Mesenchymal stem cell (in vitro differentiated cells and primary cell): ENCODE data around the gene ASB13.

Source experiments
- DNase-seq: peaks from one replicate; pipeline ENCODE4 v3.0.0-alpha.2; 2013
- H2AFZ ChIP-seq: one replicate; pipeline ENCODE4 v1.6.1; 2013; ENCODE audit warnings: low read depth, mild to moderate bottlenecking, control low read depth, inconsistent platforms, low read length, moderate library complexity
- H2AK5ac ChIP-seq: 2 replicates; pipeline ENCODE4 v1.6.1; 2013; ENCODE audit warnings: low read length, moderate library complexity, mild to moderate bottlenecking, inconsistent platforms; ENCODE audit not compliant: severe bottlenecking
- H2BK120ac ChIP-seq: one replicate; pipeline ENCODE4 v1.6.1; 2013; ENCODE audit warnings: low read depth, mild to moderate bottlenecking, inconsistent platforms, low read length, moderate library complexity
- H2BK12ac ChIP-seq, 2 experiments: one replicate each; pipeline ENCODE4 v1.6.1; 2013; ENCODE audit warnings: inconsistent platforms in 2 of 2, low read length in 2 of 2, mild to moderate bottlenecking in 2 of 2, moderate library complexity in 2 of 2, control low read depth in 1 of 2
- H2BK15ac ChIP-seq: one replicate; pipeline ENCODE4 v1.6.1; 2013; ENCODE audit warnings: mild to moderate bottlenecking, low read depth, inconsistent platforms; ENCODE audit not compliant: poor library complexity, severe bottlenecking
- H2BK5ac ChIP-seq: 2 replicates; pipeline ENCODE4 v1.6.1; 2013; ENCODE audit warnings: low read depth, mild to moderate bottlenecking, low read length, control low read depth, inconsistent platforms; ENCODE audit not compliant: poor library complexity, severe bottlenecking
- H3K14ac ChIP-seq, 2 experiments: one replicate each; pipeline ENCODE4 v1.6.1; 2013; ENCODE audit warnings: inconsistent platforms in 2 of 2, low read length in 2 of 2, control low read depth in 1 of 2, mild to moderate bottlenecking in 1 of 2, moderate library complexity in 1 of 2
- H3K18ac ChIP-seq, 2 experiments: one replicate each; pipeline ENCODE4 v1.6.1; 2013; ENCODE audit warnings: inconsistent platforms in 2 of 2, low read length in 2 of 2, control low read depth in 1 of 2, low read depth in 1 of 2, mild to moderate bottlenecking in 1 of 2
- H3K23ac ChIP-seq, 2 experiments: one replicate each; pipeline ENCODE4 v1.6.1; 2013; ENCODE audit warnings: inconsistent platforms in 2 of 2, low read length in 2 of 2, mild to moderate bottlenecking in 2 of 2, moderate library complexity in 2 of 2, control low read depth in 1 of 2
- H3K27ac ChIP-seq: 2 replicates; pipeline ENCODE4 v1.5.1; 2013; ENCODE audit warnings: mild to moderate bottlenecking, moderate library complexity, low read length, control low read depth, inconsistent platforms; ENCODE audit not compliant: poor library complexity, severe bottlenecking
- H3K27me3 ChIP-seq, 2 experiments: 2 replicates each; pipeline versions ENCODE4 v1.6.1 to v1.7.0; 2013; ENCODE audit warnings: low read length in 2 of 2, mild to moderate bottlenecking in 2 of 2, moderate library complexity in 2 of 2, control low read depth in 1 of 2, inconsistent platforms in 1 of 2; ENCODE audit not compliant: control insufficient read depth in 1 of 2, insufficient read depth in 1 of 2
- H3K36me3 ChIP-seq, 2 experiments: 2 replicates each; pipeline versions ENCODE4 v1.6.1 to v1.7.0; 2013; ENCODE audit warnings: low read length in 2 of 2, control low read depth in 1 of 2, inconsistent platforms in 1 of 2, low read depth in 1 of 2, mild to moderate bottlenecking in 1 of 2; ENCODE audit not compliant: insufficient read depth in 2 of 2, control insufficient read depth in 1 of 2
- H3K4ac ChIP-seq, 2 experiments: one replicate each; pipeline ENCODE4 v1.6.1; 2013; ENCODE audit warnings: inconsistent platforms in 2 of 2, low read length in 2 of 2, mild to moderate bottlenecking in 2 of 2, moderate library complexity in 2 of 2, control low read depth in 1 of 2, low read depth in 1 of 2
- H3K4me1 ChIP-seq: 2 replicates; pipeline ENCODE4 v1.6.1; 2013; ENCODE audit warnings: low read depth, low read length, control low read depth; ENCODE audit not compliant: control insufficient read depth, insufficient read depth
- H3K4me2 ChIP-seq: 2 replicates; pipeline ENCODE4 v1.6.1; 2013; ENCODE audit warnings: low read length, mild to moderate bottlenecking, inconsistent platforms; ENCODE audit not compliant: poor library complexity, severe bottlenecking
- H3K4me3 ChIP-seq, 2 experiments: 2 replicates each; pipeline versions ENCODE4 v1.5.1 to v1.7.0; 2013; ENCODE audit warnings: low read length in 2 of 2, mild to moderate bottlenecking in 2 of 2, control low read depth in 1 of 2, low read depth in 1 of 2; ENCODE audit not compliant: insufficient read depth in 1 of 2
- H3K79me1 ChIP-seq: replicated peaks from 2 replicates; pipeline ENCODE4 v1.6.1; 2013; ENCODE audit warnings: mild to moderate bottlenecking, control low read depth, low read length, inconsistent platforms; ENCODE audit not compliant: poor library complexity, severe bottlenecking
- H3K9ac ChIP-seq: 2 replicates; pipeline ENCODE4 v1.7.0; 2013; ENCODE audit warnings: mild to moderate bottlenecking, low read length, moderate library complexity
- H3K9me3 ChIP-seq: 2 replicates; pipeline ENCODE4 v1.7.0; 2013; ENCODE audit warnings: mild to moderate bottlenecking, low read length; ENCODE audit not compliant: control insufficient read depth
- H4K8ac ChIP-seq: one replicate; pipeline ENCODE4 v1.6.1; 2013; ENCODE audit warnings: inconsistent platforms, mild to moderate bottlenecking, low read length, moderate library complexity
- H4K91ac ChIP-seq: one replicate; pipeline ENCODE4 v1.6.1; 2013; ENCODE audit warnings: mild to moderate bottlenecking, low read length, inconsistent platforms
- WGBS: methylation state at CpG from one replicate; pipeline ENCODE4 v1.1.7; 2013; ENCODE audit warnings: mixed read lengths; 5-methylcytosine and 5-hydroxymethylcytosine counted together

ASB13 gene

DNA sequence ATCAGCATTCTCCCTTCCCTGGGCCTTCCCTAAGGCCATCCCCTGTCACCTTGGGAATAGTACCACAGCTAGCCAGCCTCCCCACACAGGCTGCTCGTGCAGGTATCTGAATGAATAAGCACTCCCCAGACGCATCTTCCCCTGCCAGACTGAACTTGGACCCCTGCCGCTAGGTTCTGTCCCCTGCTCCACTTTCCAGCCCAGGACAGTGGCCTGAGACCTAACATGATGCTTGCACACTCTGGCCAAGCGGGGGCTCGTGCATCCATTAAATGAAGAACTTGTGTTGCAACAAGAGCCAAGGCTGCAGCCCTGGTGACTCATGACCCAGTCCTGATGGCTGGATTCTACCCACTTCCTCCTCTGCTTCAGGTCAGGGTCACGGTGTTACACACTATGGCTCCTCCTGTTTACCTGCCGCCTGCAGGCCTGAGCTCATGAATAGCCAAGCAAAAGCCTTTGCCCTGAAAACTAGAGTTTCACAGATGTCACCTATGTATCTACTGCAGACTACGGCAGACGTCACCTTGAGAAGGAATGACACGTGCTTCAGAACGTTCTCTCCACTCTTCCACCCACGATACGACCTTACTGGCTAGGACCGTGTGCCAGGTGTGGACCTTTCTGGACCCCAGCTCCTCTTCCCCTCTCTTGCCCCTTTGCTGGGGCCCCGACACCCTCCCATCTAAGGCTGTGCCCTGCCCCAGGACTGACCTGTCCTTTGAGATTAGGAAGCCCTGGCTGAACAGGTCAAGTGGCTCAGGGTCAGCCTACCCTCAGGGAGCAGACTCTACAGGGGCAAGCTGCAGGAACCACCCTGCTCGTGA lies 6.5 kb downstream of the ASB13 start:
- Histone ChIP-seq H3K27me3 (no peaks in the 10 kb centered on the region), H2BK5ac (no peak overlapping the region), H2BK15ac (no peak overlapping the region), H2AFZ (no peak overlapping the region), H3K79me1 (peaks cover 16% of the 10 kb centered on the region), H3K9me3 (no peaks in the 10 kb centered on the region), H2BK120ac (no peak overlapping the region), H3K18ac (no peak overlapping the region), H3K14ac (no peak overlapping the region), H3K4me1 (peaks cover 10% of the 10 kb centered on the region), H3K23ac (no peak overlapping the region), H3K4me2 (no peak overlapping the region), H2AK5ac (no peak overlapping the region), H3K4ac (no peak overlapping the region), H3K27ac (no peak overlapping the region), H2BK12ac (no peak overlapping the region), H4K8ac (no peak overlapping the region), H3K36me3 (peaks cover 0 to 5% of the 10 kb centered on the region in 2 experiments), H4K91ac (peak overlapping the region; percentile 6), H3K4me3 (no peak overlapping the region), H3K9ac (no peak overlapping the region)
- peak; percentile 72 for DNase-seq
- WGBS, result 64% methylated on average over 16 of the region's 16 CpGs

GRCh38 chr10:5658871-5659618 lies 7.3 kb downstream of the ASB13 start:
- H2BK5ac ChIP-seq, result no peak overlapping the region

GRCh38 chr10:5656737-5657579 lies 9.4 kb downstream of the ASB13 start:
- no peak overlapping the region for H4K8ac ChIP-seq
- no peak overlapping the region for H2AK5ac ChIP-seq
- no peak overlapping the region for H3K4me3 ChIP-seq
- H3K27me3 ChIP-seq, result no peaks in the 10 kb centered on the region
- WGBS, result 88% methylated on average over 5 of the region's 8 CpGs
- H3K23ac ChIP-seq, result no peak overlapping the region
- H3K4me2 ChIP-seq, result no peak overlapping the region
- no peak overlapping the region for H3K4ac ChIP-seq
- H3K36me3 ChIP-seq, result peaks cover 0 to 5% of the 10 kb centered on the region in 2 experiments
- H3K9me3 ChIP-seq, result no peaks in the 10 kb centered on the region
- no peak overlapping the region for H2BK12ac ChIP-seq
- peaks cover 21% of the 10 kb centered on the region for H3K79me1 ChIP-seq
- H2BK120ac ChIP-seq, result no peak overlapping the region
- no peak overlapping the region for H2BK15ac ChIP-seq
- no peak overlapping the region for H3K14ac ChIP-seq
- no peak overlapping the region for H3K18ac ChIP-seq
- DNase-seq, result no peak
- no peak overlapping the region for H2BK5ac ChIP-seq
- H4K91ac ChIP-seq, result no peak overlapping the region
- H3K9ac ChIP-seq, result no peak overlapping the region
- no peak overlapping the region for H3K27ac ChIP-seq
- peaks cover 14% of the 10 kb centered on the region for H3K4me1 ChIP-seq
- no peak overlapping the region for H2AFZ ChIP-seq

More at GRCh38 chr10:5658871-5659618, 7.3 kb downstream of the ASB13 start:
- Histone ChIP-seq H4K8ac (no peak overlapping the region), H3K9me3 (no peaks in the 10 kb centered on the region), H3K4me1 (peaks cover 10% of the 10 kb centered on the region), H2BK12ac (no peak overlapping the region), H3K18ac (peak overlapping the region in 1 of 2 experiments; percentile 13), H3K14ac (peak overlapping the region in 1 of 2 experiments; percentile 30), H3K4me3 (no peak overlapping the region), H3K36me3 (peaks cover 0 to 5% of the 10 kb centered on the region in 2 experiments), H3K79me1 (peaks cover 18% of the 10 kb centered on the region), H4K91ac (peak overlapping the region; percentile 5), H2BK15ac (no peak overlapping the region), H3K4ac (no peak overlapping the region), H3K23ac (no peak overlapping the region), H3K27ac (no peak overlapping the region), H3K9ac (no peak overlapping the region), H3K4me2 (no peak overlapping the region), H2AK5ac (no peak overlapping the region), H3K27me3 (no peaks in the 10 kb centered on the region), H2AFZ (no peak overlapping the region), H2BK120ac (no peak overlapping the region)
- WGBS, result 76% methylated on average over 19 of the region's 20 CpGs
- no peak for DNase-seq
